Cerebellar cortex (tissue), 1 donor: Measurements from ENCODE around the gene ZDHHC16.
"Not testable (repeated sequence)": the region's sequence is repeated elsewhere in the genome, so short reads cannot be mapped to it uniquely, and the experiment has no call there.

Experiments used
- DNase-seq: peaks from one replicate; pipeline ENCODE4 v3.0.0-alpha.2; 2015; ENCODE audit warnings: low spot score

The ZDHHC16 gene

DNA sequence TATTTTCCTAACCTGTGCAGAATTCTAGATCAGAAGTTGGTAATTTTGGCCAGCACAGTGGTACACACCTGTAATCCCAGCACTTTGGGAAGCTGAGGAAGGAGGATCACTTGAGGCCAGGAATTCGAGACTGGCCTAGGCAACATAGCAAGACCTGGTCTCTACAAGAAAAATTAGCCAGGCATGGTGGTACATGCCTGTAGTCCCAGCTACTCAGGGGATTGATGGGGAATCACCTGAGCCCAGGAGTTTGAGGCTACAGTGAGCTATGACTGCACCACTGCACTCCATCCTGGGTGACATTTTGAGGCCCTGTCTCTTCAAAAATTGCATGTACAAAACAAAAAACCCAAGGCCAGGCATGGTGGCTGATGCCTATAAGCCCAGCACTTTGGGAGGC is 11.4 kb upstream of the ZDHHC16 start:
- no peak for DNase-seq

DNA sequence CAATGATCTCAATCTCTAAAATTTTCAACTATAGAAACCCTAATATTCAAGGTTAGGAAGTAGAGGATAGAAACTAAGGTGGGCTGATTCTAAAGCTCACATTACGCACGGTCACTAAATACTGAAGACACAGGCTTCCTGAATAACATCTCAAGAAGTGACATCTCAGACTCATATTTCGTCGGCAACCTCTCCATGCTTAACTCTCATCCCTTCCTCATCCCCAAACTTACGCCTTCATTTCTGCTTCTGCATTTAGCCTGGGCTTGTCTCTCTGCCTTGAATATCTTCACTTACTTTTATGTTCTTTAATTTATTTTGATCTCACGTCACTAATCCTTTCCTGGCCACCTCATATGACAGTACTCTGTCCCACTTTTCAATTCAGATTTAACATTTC is 10.8 kb upstream of the ZDHHC16 start:
- no peak for DNase-seq

DNA sequence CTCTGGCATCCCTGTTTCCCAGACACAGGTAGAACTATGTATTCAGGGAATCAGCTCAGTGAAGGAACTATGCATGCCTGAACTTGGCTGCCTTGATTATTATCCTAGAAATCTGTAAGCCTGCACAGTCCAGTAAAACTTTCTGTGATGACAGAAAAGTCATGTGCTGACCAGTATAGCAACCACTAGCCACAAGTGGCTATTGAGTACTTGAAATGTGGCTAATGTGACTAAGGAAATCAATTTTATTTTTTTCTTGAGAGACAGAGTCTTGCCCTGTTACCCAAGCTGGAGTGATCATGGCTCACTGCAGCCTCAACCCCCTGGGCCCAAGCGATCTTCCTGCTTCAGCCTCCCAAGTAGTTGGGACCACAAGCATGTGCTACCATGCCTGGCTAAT is 3.7 kb upstream of the ZDHHC16 start:
- no peak for DNase-seq

DNA sequence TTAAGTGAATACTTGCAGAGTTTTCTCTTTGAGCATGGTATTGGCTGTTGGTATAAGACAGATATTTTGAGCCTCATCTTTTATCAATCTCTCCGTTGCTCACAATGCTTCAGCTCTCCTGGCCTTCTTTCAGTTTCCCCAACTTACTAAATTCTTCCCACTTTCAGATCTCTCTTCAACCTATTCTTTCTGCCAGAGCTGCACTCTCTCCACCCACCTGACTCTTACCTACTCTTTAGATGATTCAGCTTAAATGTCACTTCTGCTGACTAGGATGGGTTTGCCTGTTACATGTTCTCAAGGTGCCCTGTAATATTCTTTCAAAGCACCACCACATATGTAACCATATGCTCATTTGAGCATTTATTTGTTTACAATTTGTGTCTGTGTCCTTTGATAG is 1.8 kb upstream of the ZDHHC16 start:
- DNase-seq = no peak

DNA sequence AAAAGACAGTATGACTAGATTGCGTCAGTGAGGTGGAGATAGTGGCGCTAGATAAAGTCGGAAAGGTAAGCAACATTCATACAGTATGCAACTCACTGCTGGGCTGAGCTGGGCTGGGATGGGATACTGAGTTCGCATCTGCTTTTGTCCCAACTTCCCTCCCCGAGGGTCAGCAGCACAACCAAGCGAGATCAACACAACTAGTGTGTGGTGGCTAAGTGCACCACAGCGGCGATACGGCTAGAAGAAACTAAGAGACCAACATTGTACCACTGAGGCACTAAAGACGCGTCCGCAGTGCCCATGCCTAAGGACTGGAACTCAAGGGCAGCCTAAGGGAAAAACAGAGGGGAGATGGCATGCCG is 636 bp upstream of the ZDHHC16 start:
- no peak for DNase-seq

DNA sequence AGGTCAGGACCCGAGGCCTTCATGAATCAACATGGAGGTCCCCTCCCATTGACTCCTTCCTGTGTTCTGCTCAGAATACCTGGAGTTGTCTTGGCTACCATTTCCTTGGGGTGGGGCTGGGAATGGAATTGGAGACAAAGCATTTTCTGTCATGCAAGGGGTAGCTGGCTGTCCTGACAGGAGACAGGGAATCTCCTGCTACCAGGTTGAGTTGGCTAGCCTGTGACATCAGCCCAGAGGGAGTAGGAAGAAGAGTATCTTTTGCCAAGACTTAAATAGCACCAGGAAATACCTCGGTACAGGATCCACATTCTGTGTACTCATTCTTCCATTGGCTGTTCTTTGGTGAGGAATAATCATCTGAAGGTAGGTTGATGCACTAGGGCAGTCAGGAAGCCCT is 4.9 kb downstream of the ZDHHC16 start:
- no peak for DNase-seq

DNA sequence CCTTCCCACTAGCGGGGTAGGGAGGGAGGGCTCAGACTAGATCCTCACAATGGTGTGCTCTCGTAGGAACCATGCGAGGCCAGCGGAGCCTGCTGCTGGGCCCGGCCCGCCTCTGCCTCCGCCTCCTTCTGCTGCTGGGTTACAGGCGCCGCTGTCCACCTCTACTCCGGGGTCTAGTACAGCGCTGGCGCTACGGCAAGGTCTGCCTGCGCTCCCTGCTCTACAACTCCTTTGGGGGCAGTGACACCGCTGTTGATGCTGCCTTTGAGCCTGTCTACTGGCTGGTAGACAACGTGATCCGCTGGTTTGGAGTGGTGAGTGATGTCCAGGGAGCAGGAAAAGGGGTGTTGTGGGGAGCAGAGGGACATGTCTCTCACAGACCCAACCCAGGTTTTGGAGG is 5.6 kb downstream of the ZDHHC16 start:
- DNase-seq = no peak

DNA sequence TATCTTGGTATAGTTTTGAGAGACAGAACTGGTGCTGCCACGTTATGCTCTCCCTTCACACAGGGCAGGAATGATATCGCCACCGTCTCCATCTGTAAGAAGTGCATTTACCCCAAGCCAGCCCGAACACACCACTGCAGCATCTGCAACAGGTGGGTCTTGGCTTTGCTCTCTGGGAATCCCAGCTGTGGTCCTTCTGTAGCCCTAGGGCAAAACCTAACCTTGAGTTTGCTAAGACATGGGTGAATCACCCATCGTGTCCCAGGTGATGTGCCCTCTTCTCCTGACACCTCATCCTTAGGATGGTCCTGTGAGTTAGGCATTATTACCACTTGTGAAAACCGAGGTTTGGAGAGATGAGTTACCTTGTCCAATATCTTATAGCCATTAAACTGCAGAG is 6.4 kb downstream of the ZDHHC16 start:
- no peak for DNase-seq

DNA sequence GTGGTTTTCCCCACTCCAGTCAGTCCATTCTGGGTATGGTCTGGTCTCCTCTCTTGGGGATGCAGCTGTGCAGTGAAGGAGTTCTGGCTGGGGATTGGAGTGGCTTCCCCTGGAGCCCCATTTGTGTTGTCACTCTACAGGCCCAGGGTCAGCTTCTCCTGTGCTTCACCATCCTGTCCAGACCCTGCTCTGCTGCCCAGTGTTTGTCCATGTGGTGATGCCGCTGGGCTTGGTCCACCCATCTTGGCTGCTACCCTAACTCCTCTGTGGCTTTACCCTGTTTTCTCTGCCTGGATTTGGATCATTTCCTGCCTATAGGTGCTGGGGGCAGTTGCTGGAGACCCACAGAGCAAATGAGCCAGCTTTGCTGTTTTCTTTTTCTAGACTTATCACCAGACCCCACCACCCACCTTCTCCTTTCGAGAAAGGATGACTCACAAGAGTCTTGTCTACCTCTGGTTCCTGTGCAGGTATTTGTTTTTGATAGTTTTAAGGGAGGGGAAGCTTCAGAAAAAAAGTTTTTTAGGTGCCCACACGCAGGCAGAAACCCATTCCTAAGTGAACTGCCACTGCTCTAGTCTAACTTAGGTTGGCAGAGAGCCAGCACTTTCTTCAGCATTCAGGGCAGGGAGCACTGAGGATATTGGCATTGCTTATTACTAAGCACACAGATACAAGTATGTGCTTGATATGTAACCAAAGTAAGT is 8.5 kb downstream of the ZDHHC16 start:
- DNase-seq = no peak

DNA sequence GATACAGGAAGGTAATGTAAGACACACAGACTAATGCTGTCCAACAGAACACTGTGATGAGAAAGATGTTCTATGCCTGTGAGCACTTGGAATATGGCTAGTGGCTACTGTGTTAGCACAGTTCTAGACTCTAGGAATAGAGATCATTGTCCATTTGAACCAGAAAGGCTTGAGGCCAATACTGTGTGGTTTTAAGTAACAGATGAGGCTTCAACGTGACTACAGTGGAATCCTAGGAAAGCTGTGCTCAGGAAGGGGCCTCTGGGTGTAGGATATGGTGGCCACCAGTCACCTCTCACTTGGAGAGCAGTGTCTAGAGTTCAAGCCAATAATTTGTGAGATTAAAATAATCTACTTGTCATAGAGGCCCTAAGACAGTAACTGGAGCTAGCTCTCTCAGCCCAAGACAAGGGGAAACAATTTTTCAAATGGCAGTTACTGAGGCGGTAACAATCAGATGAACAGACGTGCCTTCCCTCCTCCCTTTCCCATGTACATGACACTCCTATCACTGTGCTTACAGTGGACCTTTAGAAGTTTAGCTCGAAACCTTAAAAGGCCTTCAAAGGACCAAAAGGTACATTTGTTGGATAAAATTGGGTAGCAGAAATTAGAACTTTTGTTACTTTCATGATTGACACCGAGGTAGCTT is 10.2 kb downstream of the ZDHHC16 start:
- DNase-seq = no peak

DNA sequence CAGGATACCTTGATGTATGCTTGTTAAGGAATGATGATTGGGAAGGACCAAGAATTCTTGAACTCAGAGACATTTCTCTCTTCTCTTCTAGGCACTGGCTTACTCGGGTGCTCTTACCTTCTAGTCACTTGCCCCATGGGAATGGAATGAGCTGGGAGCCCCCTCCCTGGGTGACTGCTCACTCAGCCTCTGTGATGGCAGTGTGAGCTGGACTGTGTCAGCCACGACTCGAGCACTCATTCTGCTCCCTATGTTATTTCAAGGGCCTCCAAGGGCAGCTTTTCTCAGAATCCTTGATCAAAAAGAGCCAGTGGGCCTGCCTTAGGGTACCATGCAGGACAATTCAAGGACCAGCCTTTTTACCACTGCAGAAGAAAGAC is 10.7 kb downstream of the ZDHHC16 start:
- DNase-seq = no peak

DNA sequence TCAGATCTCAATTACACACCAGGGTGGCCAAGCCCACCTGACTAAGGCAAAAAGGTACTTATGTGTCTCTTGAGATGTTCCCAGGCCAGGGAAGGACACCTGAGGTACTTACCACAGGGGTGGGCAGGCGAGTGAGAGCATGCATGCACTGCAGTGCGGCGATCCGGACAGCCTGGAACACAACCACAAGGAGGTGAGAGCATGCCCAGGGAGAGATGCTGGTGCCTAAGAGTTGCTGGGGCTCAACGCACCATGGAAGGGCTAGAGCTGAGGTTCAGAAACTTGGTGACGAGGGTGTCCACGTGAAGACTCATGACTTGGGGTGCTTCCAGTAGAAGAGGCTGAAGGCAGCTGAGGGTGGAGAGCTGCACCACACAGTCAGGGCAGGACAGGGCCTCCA is 13.1 kb downstream of the ZDHHC16 start:
- no peak for DNase-seq

DNA sequence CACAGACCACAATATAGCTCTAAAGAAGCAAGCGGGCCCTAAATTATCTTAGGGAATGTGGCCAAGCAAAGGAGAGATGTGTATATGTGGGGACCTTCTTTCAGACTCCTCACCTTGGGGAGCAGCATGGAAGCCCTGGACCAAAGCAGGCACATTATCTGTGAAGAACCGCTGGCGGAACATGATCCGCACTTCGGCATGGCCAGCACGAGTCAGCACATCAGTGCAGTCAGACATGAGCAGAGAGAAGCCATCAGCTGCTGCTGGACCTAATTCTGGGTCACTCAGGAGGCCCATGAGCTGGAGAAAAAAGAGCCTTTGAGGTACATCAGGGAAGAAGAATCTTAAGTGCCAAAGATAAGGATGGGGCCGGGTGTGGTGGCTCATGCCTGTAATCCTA is 14.0 kb downstream of the ZDHHC16 start:
- DNase-seq = no peak

DNA sequence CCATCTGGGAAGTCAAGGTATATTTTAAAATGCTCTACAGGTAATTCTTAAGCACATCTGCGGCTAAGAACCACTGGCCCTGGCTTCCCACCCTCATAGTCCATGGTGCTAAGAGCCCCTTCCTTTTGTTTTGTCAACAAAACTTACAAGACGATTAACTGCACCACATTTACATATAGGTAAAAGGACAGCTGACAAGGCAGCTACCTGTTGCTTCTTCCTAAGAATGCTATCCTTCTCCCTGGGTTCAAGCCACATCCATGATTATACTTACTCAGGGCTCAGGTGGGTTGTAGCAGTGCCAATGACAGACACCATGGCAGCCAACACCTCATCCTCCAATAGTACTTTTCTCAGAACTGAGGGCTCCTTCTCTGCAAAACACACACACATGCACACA is 16.3 kb downstream of the ZDHHC16 start:
- DNase-seq = no peak

DNA sequence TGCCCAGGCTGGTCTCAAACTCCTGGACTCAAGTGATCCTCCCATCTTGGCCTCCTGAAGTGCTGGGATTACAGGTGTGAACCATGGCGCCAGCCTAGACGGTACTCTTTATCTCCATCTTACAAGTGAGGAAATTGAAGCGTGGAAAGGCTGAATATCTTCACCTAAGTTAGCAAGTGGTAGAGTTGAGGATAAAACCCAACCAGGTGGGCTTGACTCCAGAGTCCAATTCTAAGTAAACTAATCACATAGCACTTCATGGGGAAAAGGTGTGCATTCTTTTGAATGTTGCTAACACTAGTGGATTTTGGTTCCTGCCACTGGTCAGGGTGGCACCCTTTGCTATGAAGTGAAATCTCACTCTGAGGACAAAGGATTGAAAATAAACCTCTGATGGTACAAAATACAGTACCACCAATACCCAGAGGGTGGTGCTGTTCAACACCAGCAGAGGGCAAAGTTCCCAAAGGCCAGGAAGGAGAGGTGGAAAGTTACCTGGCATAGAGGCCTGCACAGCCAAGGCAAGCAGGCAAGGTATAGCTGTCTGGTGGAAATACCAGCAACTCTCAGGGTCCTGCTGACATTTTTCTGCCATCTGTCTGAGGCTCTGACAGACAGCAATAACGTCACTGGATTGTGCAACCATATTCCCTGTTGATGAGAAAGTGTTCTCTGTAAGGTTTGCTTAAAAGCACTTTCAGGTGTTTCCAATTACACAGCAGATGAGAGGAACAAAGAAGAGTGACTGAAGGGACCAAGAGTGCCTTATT is 17.6 kb downstream of the ZDHHC16 start:
- peak; percentile 78 for DNase-seq

DNA sequence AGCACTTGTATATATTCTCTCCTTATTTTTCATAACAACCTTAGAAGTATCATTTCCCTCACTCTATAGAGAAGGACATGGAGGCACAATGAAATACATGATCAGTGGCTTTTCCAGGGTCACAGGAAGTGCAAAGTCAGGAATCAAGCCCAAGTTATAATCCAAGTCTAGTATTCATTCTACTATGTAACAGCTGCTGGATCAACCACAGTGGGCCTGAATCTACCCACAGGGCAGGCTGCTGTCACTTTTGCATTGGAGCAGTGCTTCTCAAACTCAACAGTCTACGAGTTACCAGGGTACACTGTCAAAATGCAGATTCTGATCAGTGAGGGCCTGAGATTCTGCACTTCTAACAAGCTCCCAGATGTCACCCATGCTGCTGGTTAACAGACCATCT is 18.3 kb downstream of the ZDHHC16 start:
- DNase-seq = no peak

DNA sequence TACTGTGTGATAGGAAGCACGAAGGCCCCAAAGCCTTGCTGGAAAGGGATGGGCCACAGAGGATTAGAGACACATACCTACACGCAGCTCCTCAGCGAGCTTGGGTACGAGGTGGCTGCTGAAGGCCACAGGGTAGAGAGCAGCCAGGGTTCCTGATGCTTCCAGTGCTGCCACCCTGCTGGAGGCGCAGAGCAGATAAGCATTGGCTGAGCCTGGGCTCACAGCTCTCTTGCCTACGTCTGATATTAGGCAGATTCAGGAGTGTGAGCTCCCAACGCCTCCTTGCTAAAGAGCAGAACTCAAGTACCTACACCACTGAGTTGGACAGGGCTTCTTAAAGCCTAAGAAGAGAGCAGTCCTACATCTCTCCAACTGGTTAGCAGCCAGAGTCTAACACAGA is 20.0 kb downstream of the ZDHHC16 start:
- DNase-seq = no peak

DNA sequence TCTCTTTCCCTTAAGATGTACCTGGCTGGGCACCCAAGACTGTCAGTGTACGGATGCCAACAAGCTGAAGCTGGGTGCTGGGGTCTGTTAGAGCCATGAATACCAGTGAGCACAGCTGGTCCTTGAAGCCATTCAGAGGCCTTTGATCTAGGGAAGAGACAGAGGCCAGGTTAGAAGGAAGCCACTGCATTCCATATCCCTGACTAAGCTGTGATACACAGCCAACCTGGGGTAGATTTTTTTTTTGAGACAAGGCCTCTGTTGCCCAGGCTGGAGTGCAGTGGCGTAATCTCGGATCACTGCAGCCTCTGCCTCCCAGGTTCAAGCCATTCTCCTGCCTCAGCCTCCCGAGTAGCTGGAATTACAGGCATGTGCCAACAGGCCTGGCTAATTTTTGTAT is 20.8 kb downstream of the ZDHHC16 start:
- DNase-seq = no peak

DNA sequence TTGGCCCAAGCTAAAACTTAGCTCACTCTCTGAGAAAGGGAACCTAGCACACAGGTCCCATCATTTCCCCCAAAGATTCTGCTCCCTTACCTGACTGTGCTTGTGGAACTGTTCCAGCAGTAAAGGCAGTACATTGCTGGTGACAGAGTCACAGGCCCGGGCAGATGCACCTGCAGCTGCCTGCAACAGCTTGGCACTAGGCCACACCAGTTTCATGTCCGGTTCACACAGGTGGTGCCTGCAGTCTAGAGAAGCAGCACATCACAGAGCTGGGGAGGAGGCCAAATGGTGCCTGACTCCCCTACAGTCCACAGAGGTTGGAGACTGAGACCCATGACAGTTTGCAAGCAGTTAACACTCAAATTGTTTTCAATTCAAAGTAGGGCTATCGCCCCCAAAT is 22.2 kb downstream of the ZDHHC16 start:
- DNase-seq = no peak

DNA sequence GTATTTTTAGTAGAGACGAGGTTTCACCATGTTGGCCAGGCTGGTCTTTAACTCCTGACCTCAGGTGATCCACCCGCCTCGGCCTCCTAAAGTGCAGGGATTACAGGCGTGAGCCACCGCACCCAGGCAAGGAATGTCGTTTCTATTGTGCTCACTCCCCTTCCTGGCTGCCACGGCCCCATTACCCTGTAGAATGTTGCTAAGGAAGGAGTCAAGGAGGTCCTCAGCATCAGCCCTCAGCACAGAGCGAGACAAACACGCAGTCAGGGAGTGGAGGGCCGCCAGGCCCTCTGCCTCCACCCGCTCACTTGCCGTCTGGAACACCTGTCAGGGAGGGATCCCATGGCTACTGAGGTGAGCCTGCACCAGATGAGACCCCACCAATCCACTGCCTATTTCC is 22.8 kb downstream of the ZDHHC16 start:
- DNase-seq = not testable (repeated sequence)

DNA sequence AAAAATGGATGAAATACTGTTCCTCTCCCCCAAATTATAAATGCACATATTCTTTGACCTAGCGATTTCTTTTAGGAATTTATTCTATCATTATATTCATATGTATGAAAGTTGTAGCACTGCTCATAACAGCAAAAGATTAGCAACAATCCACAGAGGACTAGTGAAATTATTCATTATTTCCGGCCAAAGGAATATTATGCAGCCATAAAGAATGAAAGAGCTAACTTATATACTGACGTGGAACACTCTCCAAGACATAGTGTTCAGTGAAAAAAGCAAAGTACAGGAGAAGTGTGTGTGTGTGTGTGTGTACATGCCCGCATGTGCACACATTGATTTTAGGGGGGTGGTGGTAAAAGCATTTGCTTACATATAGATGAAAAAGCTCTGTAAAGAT is 28.9 kb downstream of the ZDHHC16 start:
- no peak for DNase-seq

DNA sequence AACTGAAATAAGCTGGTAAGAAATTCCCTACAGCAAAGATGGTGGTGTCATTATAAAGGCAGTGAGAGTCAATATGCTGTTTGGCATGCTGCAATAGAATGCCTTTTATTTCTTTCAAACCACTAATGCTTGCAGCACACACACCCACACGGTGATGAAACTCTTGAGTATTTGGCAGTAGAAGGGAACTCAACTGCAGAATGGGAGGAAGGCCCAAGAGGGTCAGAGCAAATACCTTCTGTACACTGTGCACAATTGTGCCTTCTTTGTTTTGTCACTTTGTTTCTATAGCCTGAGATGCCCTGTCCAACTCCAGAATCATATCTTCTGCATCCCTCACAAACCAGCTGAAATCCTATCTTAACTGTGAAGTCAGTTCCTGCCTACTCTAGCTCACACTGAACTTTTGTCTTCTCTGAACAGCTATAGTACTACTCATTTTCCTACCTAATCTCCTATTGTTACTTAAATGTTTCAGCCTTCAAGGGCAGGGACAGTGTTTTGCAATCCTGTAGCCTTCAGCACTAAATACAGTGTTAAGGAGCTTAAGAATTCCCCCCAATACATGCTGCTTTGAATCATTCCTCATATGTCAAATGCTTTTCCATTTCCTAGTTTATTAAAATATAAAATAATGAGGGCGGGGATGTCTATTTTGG is 30.1 kb downstream of the ZDHHC16 start:
- DNase-seq = no peak

DNA sequence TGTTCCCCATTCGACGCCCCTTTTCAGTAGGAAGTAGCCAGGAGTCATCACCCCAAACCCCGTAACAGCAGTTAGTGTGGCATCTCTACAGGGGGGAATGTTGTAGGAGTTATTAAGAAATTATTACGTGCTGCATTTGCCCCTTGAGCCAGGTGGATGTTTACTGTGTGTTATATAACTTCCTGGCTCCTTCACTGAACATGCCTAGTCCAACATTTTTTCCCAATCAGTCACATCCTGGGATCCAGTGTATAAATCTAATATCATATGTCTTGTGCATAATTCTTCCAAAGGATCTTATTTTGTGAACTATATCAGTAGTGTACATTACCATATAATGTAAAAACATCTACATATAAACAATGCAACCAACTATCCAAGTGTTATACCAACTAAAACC is 33.4 kb downstream of the ZDHHC16 start:
- DNase-seq = not testable (repeated sequence)
